Tibial nerve (tissue), 4 donors: ENCODE results near the gene CYP4F3.

Experiments
- CTCF ChIP-seq, 5 experiments: fragments of 200-600 bp in 3 of 5; fragments of 450-650 bp in 2 of 5; sonication (generic) in 3 of 5; IDR thresholded peaks; one replicate each; pipeline ENCODE4 v1.5.1; 2016 to 2019; ENCODE audit warnings: antibody characterized with exemption in 5 of 5, mild to moderate bottlenecking in 3 of 5, moderate library complexity in 2 of 5
- EP300 ChIP-seq, 2 donors: sonication (generic); formaldehyde crosslinking; IDR thresholded peaks; one replicate each; pipeline ENCODE4 v1.6.1; 2017; ENCODE audit warnings: antibody characterized with exemption in 2 of 2, mild to moderate bottlenecking in 1 of 2

- TF ChIP-seq EP300 (IDR thresholded peaks at IDR 0.05) (no peak), CTCF (IDR thresholded peaks at IDR 0.05) (no peak)
Measured at GRCh38 chr19:15615526-15615925, 25.2 kb upstream of the CYP4F3 start.
